Vagina (tissue), 2 donors: Measurements from ENCODE around the gene RUFY3.

Experiments used
- POLR2AphosphoS5 ChIP-seq, 2 donors: sonication (generic); formaldehyde crosslinking; IDR thresholded peaks; one replicate each; pipeline ENCODE4 v1.9.0; 2017; ENCODE audit warnings: antibody characterized with exemption in 2 of 2, mild to moderate bottlenecking in 2 of 2, low read depth in 1 of 2; ENCODE audit not compliant: insufficient read depth in 1 of 2
- TF ChIP-seq, protein P1 (sequence below), 3 experiments: fragments of 450-650 bp in 2 of 3; fragments of 200-600 bp in 1 of 3; sonication (generic) in 1 of 3; IDR thresholded peaks; one replicate each; pipeline ENCODE4 v1.5.1; 2017 to 2019; ENCODE audit warnings: antibody characterized with exemption in 3 of 3, mild to moderate bottlenecking in 2 of 3, moderate library complexity in 2 of 3

GRCh38 chr4:70700712-70701111, 21.1 kb upstream of the RUFY3 start:
- TF ChIP-seq, protein P1, sequence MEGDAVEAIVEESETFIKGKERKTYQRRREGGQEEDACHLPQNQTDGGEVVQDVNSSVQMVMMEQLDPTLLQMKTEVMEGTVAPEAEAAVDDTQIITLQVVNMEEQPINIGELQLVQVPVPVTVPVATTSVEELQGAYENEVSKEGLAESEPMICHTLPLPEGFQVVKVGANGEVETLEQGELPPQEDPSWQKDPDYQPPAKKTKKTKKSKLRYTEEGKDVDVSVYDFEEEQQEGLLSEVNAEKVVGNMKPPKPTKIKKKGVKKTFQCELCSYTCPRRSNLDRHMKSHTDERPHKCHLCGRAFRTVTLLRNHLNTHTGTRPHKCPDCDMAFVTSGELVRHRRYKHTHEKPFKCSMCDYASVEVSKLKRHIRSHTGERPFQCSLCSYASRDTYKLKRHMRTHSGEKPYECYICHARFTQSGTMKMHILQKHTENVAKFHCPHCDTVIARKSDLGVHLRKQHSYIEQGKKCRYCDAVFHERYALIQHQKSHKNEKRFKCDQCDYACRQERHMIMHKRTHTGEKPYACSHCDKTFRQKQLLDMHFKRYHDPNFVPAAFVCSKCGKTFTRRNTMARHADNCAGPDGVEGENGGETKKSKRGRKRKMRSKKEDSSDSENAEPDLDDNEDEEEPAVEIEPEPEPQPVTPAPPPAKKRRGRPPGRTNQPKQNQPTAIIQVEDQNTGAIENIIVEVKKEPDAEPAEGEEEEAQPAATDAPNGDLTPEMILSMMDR (IDR thresholded peaks at IDR 0.05) = no peak
- no peak for TF ChIP-seq POLR2AphosphoS5 (IDR thresholded peaks at IDR 0.05; ENCODE audit: insufficient read depth in 1 of 2, low read depth in 1 of 2)
